Body of pancreas (tissue), 4 donors: ENCODE measurements around the gene RCAN2.

Experiments
- POLR2A ChIP-seq, 3 donors: fragments of 450-650 bp; IDR thresholded peaks; one replicate each; pipeline ENCODE4 v1.6.1; 2016; ENCODE audit warnings: antibody characterized with exemption in 3 of 3, mild to moderate bottlenecking in 2 of 3
- TF ChIP-seq, protein P1 (sequence below), 7 experiments: fragments of 450-650 bp in 4 of 7; fragments of 200-600 bp in 3 of 7; sonication (generic) in 3 of 7; IDR thresholded peaks; one replicate each; pipeline ENCODE4 v1.5.1; 2016 to 2019; ENCODE audit warnings: antibody characterized with exemption in 7 of 7

DNA sequence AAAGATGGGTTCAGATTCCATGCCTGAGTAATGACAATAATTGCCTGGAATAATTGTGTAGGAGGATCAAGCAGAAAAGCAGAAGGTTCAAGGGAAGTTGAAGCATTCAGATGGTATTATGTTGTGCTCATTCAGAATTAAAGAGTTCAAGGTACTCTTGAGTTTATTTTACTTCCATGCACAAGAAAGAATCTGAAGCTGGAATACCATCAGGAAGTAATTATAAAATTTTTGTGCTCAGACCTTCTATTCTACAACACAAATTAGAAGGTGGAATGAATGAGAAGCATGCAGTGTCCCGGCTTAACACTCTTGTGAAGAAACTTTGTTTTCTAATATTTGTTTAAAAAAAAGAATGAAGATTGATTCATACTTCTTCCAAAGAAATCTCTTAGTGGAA is 181.1 kb downstream of the RCAN2 start:
- TF ChIP-seq, protein P1, sequence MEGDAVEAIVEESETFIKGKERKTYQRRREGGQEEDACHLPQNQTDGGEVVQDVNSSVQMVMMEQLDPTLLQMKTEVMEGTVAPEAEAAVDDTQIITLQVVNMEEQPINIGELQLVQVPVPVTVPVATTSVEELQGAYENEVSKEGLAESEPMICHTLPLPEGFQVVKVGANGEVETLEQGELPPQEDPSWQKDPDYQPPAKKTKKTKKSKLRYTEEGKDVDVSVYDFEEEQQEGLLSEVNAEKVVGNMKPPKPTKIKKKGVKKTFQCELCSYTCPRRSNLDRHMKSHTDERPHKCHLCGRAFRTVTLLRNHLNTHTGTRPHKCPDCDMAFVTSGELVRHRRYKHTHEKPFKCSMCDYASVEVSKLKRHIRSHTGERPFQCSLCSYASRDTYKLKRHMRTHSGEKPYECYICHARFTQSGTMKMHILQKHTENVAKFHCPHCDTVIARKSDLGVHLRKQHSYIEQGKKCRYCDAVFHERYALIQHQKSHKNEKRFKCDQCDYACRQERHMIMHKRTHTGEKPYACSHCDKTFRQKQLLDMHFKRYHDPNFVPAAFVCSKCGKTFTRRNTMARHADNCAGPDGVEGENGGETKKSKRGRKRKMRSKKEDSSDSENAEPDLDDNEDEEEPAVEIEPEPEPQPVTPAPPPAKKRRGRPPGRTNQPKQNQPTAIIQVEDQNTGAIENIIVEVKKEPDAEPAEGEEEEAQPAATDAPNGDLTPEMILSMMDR (IDR thresholded peaks at IDR 0.05): no peak
- TF ChIP-seq POLR2A (IDR thresholded peaks at IDR 0.05): no peak
